K562 (cell line): ENCODE measurements around the gene DYDC1.

ENCODE experiments used
- CBX1 ChIP-seq: sonication (generic); IDR thresholded peaks from 2 replicates; pipeline ENCODE4 v1.6.1; 2016; ENCODE audit warnings: antibody characterized with exemption, low read depth, mild to moderate bottlenecking
- FOXP1 ChIP-seq: sonication (generic); formaldehyde crosslinking; IDR thresholded peaks from 2 replicates; pipeline ENCODE4 v1.8.0; 2022; ENCODE audit warnings: mild to moderate bottlenecking, missing genetic modification reagents
- GABPB2 ChIP-seq: fragments of 250-450 bp; sonication (Bioruptor Pico); conservative IDR thresholded peaks from 2 replicates; pipeline ENCODE4 v1.5.1; 2021; ENCODE audit warnings: mild to moderate bottlenecking
- MBD1 ChIP-seq: fragments of 250-450 bp; sonication (Bioruptor Pico); IDR thresholded peaks from 2 replicates; pipeline ENCODE4 v1.8.0; 2022; ENCODE audit warnings: inconsistent platforms
- NR2C2 ChIP-seq, 2 experiments: fragments of 200-800 bp in 1 of 2; sonication (Bioruptor generic) in 1 of 2; sonication (generic) in 1 of 2; formaldehyde crosslinking in 1 of 2; IDR thresholded peaks; 2 replicates each; pipeline versions ENCODE4 v1.6.1 to v1.8.0; 2016 to 2022; ENCODE audit warnings: mild to moderate bottlenecking in 1 of 2, missing compliant biosample characterization in 1 of 2, missing genetic modification characterization in 1 of 2, missing genetic modification reagents in 1 of 2
- RAD21 ChIP-seq, 2 experiments: fragments of 250-450 bp in 1 of 2; fragments of 450-650 bp in 1 of 2; sonication (Bioruptor Pico) in 1 of 2; formaldehyde crosslinking in 1 of 2; IDR thresholded peaks in 1 of 2; conservative IDR thresholded peaks in 1 of 2; 2 replicates each; pipeline versions ENCODE4 v1.4.0 to v1.8.0; 2020 to 2022; ENCODE audit warnings: mild to moderate bottlenecking in 2 of 2, moderate library complexity in 1 of 2

DNA sequence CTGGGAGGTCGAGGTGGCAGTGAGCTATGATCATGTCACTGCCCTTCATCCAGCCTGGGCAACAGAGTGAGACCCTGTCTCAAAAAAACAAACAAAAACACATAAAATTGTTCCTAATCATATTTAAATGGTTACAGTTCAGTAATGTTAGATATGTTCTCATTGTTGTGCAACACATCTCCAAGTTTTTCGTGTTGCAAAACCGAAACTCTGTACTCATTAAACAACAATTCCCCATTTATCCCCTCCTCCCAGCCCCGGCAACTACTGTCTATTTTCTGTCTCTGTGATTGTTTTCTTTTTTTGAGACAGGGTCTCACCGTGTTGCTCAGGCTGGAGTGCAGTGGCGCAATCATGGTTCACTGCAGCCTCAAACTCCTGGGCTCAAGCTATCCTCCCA is 35.7 kb upstream of the DYDC1 start:
- TF ChIP-seq CBX1, result no peak
- no peak for TF ChIP-seq FOXP1 (CRISPR knock-in tag)
- no peak for TF ChIP-seq NR2C2 (CRISPR knock-in tag; IDR thresholded peaks at IDR 0.05)
- TF ChIP-seq NR2C2 (tag; IDR thresholded peaks at IDR 0.05), result no peak
- TF ChIP-seq RAD21 (CRISPR knock-in tag; conservative IDR thresholded peaks at IDR 0.05 in 1 of 2, IDR thresholded peaks at IDR 0.05 in 1 of 2), result no peak
- TF ChIP-seq GABPB2 (CRISPR knock-in tag), result no peak
- no peak for TF ChIP-seq MBD1 (CRISPR knock-in tag)
